Panc1 (cell line): ENCODE data around the gene ADISSP. TPM values are rescaled to one million over a fixed set of nuclear protein-coding genes. Genes with fewer than 3 reads are reported as not detected.

Experiments
- ATAC-seq: fragments of 200-7000 bp; cut with Tn5 transposase; 2 replicates; pipeline ENCODE4 v1.9.1; 2020; ENCODE audit warnings: mild to moderate bottlenecking, moderate library complexity
- BruUV-seq: library from RNA; stranded (reverse); fragments of 400-500 nt; replicated peaks from 2 replicates; lab custom pipeline; 2021; lab: Mats Ljungman, UMichigan
- CTCF ChIA-PET: fragments of 300-600 bp; sonication (Branson Sonifier 250); formaldehyde crosslinking; loops from one replicate; lab custom pipeline; 2022; ENCODE audit warnings: antibody characterized with exemption; lab: Charles Lee
- POLR2A ChIA-PET: fragments of 300-600 bp; sonication (Branson Sonifier 250); formaldehyde crosslinking; loops from one replicate; lab custom pipeline; 2022; ENCODE audit warnings: antibody characterized with exemption; lab: Charles Lee
- DNase-seq: peaks from one replicate; pipeline ENCODE4 v3.0.0-alpha.2; 2010; ENCODE audit warnings: low read depth, low spot score
- H3K27ac ChIP-seq: 2 replicates; pipeline ENCODE4 v1.5.1; 2011; ENCODE audit warnings: mild to moderate bottlenecking, low read length, inconsistent platforms
- H3K27me3 ChIP-seq: fragments of 200-500 bp; sonication (Bioruptor generic); 2 replicates; pipeline ENCODE4 v1.6.0; 2014; ENCODE audit warnings: low read length, inconsistent platforms; ENCODE audit not compliant: control insufficient read depth, insufficient read depth
- H3K36me3 ChIP-seq: fragments of 200-500 bp; sonication (Bioruptor generic); 2 replicates; pipeline ENCODE4 v1.5.1; 2014; ENCODE audit warnings: inconsistent platforms, mild to moderate bottlenecking, low read length, moderate library complexity; ENCODE audit not compliant: control insufficient read depth, insufficient read depth
- H3K4me1 ChIP-seq: 2 replicates; pipeline ENCODE4 v1.5.1; 2011; ENCODE audit warnings: inconsistent platforms, mild to moderate bottlenecking, low read length, moderate library complexity; ENCODE audit not compliant: control insufficient read depth, insufficient read depth
- H3K4me3 ChIP-seq, 2 experiments: 2 replicates each; pipeline ENCODE4 v1.5.1; 2011 to 2012; ENCODE audit warnings: low read depth in 2 of 2, low read length in 2 of 2, mild to moderate bottlenecking in 2 of 2, inconsistent platforms in 1 of 2, moderate library complexity in 1 of 2
- H3K9me3 ChIP-seq: fragments of 200-500 bp; sonication (Bioruptor generic); 2 replicates; pipeline ENCODE4 v1.5.1; 2014; ENCODE audit warnings: low read depth, mild to moderate bottlenecking, inconsistent platforms, low read length, moderate library complexity; ENCODE audit not compliant: control insufficient read depth, insufficient read depth
- POLR2AphosphoS5 ChIP-seq: IDR thresholded peaks from 2 replicates; pipeline ENCODE4 v1.6.1; 2012; ENCODE audit warnings: mild to moderate bottlenecking, low read depth, low read length, moderate library complexity
- SIN3A ChIP-seq: IDR thresholded peaks from 2 replicates; pipeline ENCODE4 v1.6.1; 2012; ENCODE audit warnings: low read depth, mild to moderate bottlenecking, low read length, moderate library complexity, borderline replicate concordance; ENCODE audit not compliant: insufficient read depth
- TCF7L2 ChIP-seq: IDR thresholded peaks from 2 replicates; pipeline ENCODE4 v1.6.1; 2011; ENCODE audit warnings: mild to moderate bottlenecking, low read depth, low read length, inconsistent platforms
- in situ Hi-C: cut with HindIII; loops from 2 replicates; pipeline ENCODE4 v1.10.0; 2016; ENCODE audit warnings: low sequenced_read_pairs, low pct_unique_long_range_greater_than_20kb
- intact Hi-C: fragments of 100-400 bp; cut with micrococcal nuclease; formaldehyde crosslinking; loops from one replicate; pipeline ENCODE4 v1.10.0; 2022; ENCODE audit not compliant: unreplicated experiment
- total RNA-seq: library from RNA; stranded (reverse); gene quantifications from one replicate; pipeline ENCODE4 v1.2.1, GENCODE V29; 2021; ENCODE audit not compliant: unreplicated experiment
- TF ChIP-seq, protein P1 (sequence below): fragments of 450-650 bp; IDR thresholded peaks from 2 replicates; pipeline ENCODE4 v1.5.1; 2017; ENCODE audit warnings: mild to moderate bottlenecking
- TF ChIP-seq, protein P2 (sequence below), 2 experiments: IDR thresholded peaks; 2 replicates each; pipeline ENCODE4 v1.6.1; 2011 to 2012; ENCODE audit warnings: low read depth in 2 of 2, control low read depth in 1 of 2, low read length in 1 of 2, mild to moderate bottlenecking in 1 of 2, moderate library complexity in 1 of 2; ENCODE audit not compliant: insufficient read depth in 1 of 2

ADISSP gene
- total RNA-seq, 1 experiment from 2014 or later: 100 TPM

DNA sequence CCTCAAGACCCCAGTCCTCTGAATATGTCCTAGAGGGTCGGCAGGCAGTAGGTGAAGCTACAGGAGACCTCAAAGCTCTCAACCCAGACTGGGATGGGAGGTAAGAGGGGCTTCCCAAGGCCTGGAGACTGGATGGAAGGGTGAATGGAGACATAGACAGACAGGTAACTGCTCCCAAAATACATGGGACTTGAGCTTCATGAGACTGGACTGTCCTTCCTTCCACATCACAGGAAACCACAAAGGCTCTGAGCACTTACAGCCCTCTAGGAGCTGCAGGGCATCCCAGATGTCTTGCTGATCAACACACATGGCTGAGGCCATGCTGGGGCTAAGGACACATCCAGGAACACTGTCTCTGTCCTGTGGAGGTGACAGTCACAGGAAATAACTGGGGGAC is 23.5 kb downstream of the ADISSP start:
- Histone ChIP-seq H3K4me1 (no peaks in the 10 kb centered on the region; the same call in 1 of the 2 replicates), H3K27me3 (no peaks in the 10 kb centered on the region), H3K27ac (no peak overlapping the region), H3K4me3 (no peak overlapping the region), H3K36me3 (no peaks in the 10 kb centered on the region), H3K9me3 (no peaks in the 10 kb centered on the region)
- intact Hi-C loops: loop anchor here (10.0 kb wide), 1 partner anchor 69 kb away; no protein-coding TSS in a partner anchor
- ChIA-PET POLR2A (no interaction called here), CTCF (no interaction called here)
- in situ Hi-C loops: no loop called here
- ATAC-seq (no peak), DNase-seq (no peak)
- BruUV-seq: no TSS peak
- TF ChIP-seq POLR2AphosphoS5 (no peak), SIN3A (no peak), TCF7L2 (no peak)
- TF ChIP-seq, protein P1, sequence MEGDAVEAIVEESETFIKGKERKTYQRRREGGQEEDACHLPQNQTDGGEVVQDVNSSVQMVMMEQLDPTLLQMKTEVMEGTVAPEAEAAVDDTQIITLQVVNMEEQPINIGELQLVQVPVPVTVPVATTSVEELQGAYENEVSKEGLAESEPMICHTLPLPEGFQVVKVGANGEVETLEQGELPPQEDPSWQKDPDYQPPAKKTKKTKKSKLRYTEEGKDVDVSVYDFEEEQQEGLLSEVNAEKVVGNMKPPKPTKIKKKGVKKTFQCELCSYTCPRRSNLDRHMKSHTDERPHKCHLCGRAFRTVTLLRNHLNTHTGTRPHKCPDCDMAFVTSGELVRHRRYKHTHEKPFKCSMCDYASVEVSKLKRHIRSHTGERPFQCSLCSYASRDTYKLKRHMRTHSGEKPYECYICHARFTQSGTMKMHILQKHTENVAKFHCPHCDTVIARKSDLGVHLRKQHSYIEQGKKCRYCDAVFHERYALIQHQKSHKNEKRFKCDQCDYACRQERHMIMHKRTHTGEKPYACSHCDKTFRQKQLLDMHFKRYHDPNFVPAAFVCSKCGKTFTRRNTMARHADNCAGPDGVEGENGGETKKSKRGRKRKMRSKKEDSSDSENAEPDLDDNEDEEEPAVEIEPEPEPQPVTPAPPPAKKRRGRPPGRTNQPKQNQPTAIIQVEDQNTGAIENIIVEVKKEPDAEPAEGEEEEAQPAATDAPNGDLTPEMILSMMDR: no peak
- TF ChIP-seq, protein P2, sequence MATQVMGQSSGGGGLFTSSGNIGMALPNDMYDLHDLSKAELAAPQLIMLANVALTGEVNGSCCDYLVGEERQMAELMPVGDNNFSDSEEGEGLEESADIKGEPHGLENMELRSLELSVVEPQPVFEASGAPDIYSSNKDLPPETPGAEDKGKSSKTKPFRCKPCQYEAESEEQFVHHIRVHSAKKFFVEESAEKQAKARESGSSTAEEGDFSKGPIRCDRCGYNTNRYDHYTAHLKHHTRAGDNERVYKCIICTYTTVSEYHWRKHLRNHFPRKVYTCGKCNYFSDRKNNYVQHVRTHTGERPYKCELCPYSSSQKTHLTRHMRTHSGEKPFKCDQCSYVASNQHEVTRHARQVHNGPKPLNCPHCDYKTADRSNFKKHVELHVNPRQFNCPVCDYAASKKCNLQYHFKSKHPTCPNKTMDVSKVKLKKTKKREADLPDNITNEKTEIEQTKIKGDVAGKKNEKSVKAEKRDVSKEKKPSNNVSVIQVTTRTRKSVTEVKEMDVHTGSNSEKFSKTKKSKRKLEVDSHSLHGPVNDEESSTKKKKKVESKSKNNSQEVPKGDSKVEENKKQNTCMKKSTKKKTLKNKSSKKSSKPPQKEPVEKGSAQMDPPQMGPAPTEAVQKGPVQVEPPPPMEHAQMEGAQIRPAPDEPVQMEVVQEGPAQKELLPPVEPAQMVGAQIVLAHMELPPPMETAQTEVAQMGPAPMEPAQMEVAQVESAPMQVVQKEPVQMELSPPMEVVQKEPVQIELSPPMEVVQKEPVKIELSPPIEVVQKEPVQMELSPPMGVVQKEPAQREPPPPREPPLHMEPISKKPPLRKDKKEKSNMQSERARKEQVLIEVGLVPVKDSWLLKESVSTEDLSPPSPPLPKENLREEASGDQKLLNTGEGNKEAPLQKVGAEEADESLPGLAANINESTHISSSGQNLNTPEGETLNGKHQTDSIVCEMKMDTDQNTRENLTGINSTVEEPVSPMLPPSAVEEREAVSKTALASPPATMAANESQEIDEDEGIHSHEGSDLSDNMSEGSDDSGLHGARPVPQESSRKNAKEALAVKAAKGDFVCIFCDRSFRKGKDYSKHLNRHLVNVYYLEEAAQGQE (IDR thresholded peaks at IDR 0.05; ENCODE audit: insufficient read depth in 1 of 2, low read depth in 2 of 2, low read length in 1 of 2): no peak

DNA sequence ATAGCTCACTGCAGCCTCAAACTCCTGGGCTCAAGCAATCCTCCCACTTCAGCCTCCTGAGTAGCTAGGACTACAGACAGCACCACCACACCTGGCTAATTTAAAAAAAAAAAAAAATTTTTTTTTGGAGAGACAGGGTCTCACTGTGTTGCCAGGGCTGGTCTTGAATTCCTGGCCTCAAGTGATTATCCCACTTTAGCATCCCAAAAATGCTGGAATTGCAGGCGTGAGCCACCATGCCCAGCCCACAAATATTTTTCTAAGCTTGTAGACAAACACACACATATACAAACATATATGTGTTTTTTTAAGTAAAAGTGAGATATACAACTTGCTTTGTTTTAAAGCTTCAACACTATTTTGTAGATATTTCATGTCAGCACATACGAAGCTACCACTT is 24.3 kb downstream of the ADISSP start:
- POLR2A ChIA-PET: interaction anchor here (0.6 kb wide), 1 partner anchor 14 kb away, joined by 6 read pairs; no protein-coding TSS in a partner anchor

More for the DNA sequence above, 24.3 kb downstream of the ADISSP start:
- intact Hi-C loops: loop anchor here (10.0 kb wide), 1 partner anchor 68 kb away; no protein-coding TSS in a partner anchor
- in situ Hi-C loops: no loop called here
- H3K9me3 ChIP-seq: no peaks in the 10 kb centered on the region
- CTCF ChIA-PET: interaction anchor here (0.7 kb wide), 1 partner anchor 33 kb away, joined by 3 read pairs; no protein-coding TSS in a partner anchor
- H3K4me3 ChIP-seq: no peak overlapping the region
- ATAC-seq (no peak), DNase-seq (no peak)
- H3K36me3 ChIP-seq: no peaks in the 10 kb centered on the region
- no peaks in the 10 kb centered on the region for H3K27me3 ChIP-seq
- H3K27ac ChIP-seq: no peak overlapping the region
- H3K4me1 ChIP-seq: peaks cover 5% of the 10 kb centered on the region
- no TSS peak for BruUV-seq
- no peak for TF ChIP-seq POLR2AphosphoS5
- no peak for TF ChIP-seq SIN3A
- TF ChIP-seq TCF7L2: no peak
- TF ChIP-seq, protein P2 (IDR thresholded peaks at IDR 0.05; ENCODE audit: insufficient read depth in 1 of 2, low read depth in 2 of 2, low read length in 1 of 2): no peak
- TF ChIP-seq, protein P1: no peak
